Neutrophil (primary cell): ENCODE measurements around the gene PRRT1B.

Source experiments
- H3K27ac ChIP-seq: fragments of 200-600 bp; sonication (generic); 2 replicates; pipeline ENCODE4 v1.5.1; 2016; ENCODE audit warnings: mild to moderate bottlenecking, moderate library complexity
- H3K27me3 ChIP-seq: fragments of 200-600 bp; sonication (generic); 2 replicates; pipeline ENCODE4 v1.6.0; 2016; ENCODE audit warnings: mild to moderate bottlenecking
- H3K36me3 ChIP-seq: fragments of 200-600 bp; sonication (generic); 2 replicates; pipeline ENCODE4 v1.5.1; 2017
- H3K4me1 ChIP-seq, 2 experiments: fragments of 200-600 bp in 1 of 2; sonication (generic) in 1 of 2; 1 replicate in 1 of 2; 2 replicates in 1 of 2; pipeline versions ENCODE4 v1.5.1 to v1.6.1; 2013 to 2016; ENCODE audit warnings: low read depth in 1 of 2, low read length in 1 of 2, mild to moderate bottlenecking in 1 of 2, moderate library complexity in 1 of 2; ENCODE audit not compliant: control insufficient read depth in 1 of 2, insufficient read depth in 1 of 2
- H3K4me3 ChIP-seq, 2 experiments: fragments of 200-600 bp in 1 of 2; sonication (generic) in 1 of 2; 1 replicate in 1 of 2; 2 replicates in 1 of 2; pipeline ENCODE4 v1.5.1; 2013 to 2016; ENCODE audit warnings: low read depth in 1 of 2, low read length in 1 of 2, mild to moderate bottlenecking in 1 of 2, moderate library complexity in 1 of 2
- H3K9me3 ChIP-seq: fragments of 200-600 bp; sonication (generic); 2 replicates; pipeline ENCODE4 v1.5.1; 2016
- TF ChIP-seq, protein P1 (sequence below): fragments of 200-600 bp; sonication (generic); IDR thresholded peaks from 2 replicates; pipeline ENCODE4 v1.5.1; 2016; ENCODE audit warnings: antibody characterized with exemption

Gene PRRT1B

DNA sequence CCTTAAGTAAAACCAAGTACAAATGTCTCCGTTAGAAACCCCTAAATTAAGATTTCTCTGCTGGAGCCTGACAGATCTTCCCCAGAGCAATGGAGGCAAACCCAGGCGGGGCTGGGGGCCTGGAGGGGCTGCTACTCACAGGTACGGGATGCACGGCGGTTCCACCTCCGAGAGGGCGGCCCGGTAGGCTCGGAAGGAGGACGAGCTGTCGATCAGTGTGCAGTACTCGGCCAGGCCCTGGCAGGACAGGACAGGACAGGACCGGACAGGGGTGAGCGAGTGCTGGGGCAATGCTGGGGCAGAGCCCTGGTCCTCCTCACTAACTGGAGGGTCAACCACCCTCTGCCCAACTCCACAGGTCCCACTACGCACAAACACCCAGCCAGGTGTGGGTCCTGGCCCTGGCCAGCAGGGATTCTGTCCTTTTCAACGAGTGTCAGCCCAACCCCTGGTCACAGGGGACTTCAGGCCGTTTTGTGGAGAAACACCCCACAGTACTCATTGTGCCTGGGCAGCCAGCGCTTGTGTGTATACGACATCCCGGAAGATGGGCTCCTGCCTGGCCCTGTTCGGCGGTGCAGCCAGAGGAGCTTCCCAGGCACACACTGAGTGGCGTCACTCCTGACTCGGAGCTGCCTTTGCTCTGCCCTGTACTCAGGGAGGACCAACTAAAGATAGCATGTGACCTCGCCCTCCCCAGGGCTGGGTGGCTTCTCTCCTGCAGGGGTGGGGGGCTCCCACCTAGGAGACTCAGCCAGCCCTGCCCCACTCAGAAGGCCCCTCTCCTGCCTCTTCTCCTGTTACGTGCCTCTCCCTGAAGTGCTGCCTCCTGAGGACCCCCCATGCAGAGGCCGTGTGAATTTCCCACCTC lies 37.4 kb downstream of the PRRT1B start:
- Histone ChIP-seq H3K27me3 (no peaks in the 10 kb centered on the region), H3K36me3 (peaks cover 74% of the 10 kb centered on the region), H3K9me3 (no peaks in the 10 kb centered on the region), H3K4me1 (peaks cover 41 to 44% of the 10 kb centered on the region in 2 experiments), H3K4me3 (no peak overlapping the region), H3K27ac (peak overlapping the region; percentile 94)
- TF ChIP-seq, protein P1, sequence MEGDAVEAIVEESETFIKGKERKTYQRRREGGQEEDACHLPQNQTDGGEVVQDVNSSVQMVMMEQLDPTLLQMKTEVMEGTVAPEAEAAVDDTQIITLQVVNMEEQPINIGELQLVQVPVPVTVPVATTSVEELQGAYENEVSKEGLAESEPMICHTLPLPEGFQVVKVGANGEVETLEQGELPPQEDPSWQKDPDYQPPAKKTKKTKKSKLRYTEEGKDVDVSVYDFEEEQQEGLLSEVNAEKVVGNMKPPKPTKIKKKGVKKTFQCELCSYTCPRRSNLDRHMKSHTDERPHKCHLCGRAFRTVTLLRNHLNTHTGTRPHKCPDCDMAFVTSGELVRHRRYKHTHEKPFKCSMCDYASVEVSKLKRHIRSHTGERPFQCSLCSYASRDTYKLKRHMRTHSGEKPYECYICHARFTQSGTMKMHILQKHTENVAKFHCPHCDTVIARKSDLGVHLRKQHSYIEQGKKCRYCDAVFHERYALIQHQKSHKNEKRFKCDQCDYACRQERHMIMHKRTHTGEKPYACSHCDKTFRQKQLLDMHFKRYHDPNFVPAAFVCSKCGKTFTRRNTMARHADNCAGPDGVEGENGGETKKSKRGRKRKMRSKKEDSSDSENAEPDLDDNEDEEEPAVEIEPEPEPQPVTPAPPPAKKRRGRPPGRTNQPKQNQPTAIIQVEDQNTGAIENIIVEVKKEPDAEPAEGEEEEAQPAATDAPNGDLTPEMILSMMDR: no peak

DNA sequence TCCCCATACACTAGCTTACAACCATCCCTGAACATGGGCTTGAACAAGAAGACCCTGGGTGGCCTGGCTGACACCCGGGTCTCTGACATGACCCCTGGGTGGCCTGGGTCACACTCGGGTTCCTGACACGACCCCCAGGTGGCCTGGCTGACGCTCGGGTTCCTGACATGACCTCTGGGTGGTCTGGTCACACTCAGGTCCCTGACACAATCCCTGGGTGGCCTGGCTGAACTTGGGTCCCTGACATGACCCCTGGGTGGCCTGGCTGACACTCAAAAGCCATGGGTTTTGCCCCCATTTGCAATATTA lies 38.0 kb downstream of the PRRT1B start:
- Histone ChIP-seq H3K4me3 (no peak overlapping the region), H3K9me3 (no peaks in the 10 kb centered on the region), H3K27me3 (no peaks in the 10 kb centered on the region), H3K4me1 (peaks cover 41 to 42% of the 10 kb centered on the region in 2 experiments), H3K36me3 (peaks cover 74% of the 10 kb centered on the region), H3K27ac (peak overlapping the region; percentile 94)
- TF ChIP-seq, protein P1: no peak

DNA sequence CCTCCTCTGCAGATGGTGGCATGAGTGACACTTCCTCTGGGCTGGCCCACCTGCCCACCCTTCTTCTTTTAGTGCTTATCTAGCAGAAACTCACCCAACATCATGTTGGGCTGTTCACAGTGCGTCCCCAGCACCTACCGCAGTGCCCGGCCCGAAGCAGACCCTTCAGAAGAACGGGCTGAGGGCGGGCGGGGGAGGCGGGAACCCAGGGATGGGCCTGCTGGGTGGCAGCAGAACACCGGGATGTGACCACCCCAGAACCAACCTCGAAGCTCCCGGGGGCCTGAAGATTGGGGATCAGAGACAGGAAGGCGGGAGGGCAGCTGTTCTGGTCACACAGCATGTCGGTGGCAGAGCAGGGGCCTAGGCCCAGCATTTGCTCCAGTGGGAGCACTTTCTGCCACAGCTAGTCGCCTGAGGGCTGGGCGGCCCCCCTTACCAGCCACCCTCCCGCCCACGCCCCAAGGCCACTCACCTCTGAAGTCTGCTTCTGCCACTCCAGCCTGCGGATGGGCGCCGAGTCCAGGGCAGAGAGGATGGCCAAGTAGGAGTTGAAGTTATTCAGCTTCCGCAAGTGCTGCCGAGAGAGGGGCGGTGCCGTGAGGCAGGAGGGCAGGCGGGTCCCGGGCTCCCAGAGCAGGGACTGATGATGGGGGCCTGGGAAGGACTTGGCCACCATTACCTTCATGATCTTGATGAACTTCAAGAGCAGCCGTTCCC lies 38.7 kb downstream of the PRRT1B start:
- H3K27ac ChIP-seq: peak overlapping the region; percentile 94
- peaks cover 74% of the 10 kb centered on the region for H3K36me3 ChIP-seq
- H3K4me3 ChIP-seq: peak overlapping the region in 1 of 2 experiments; percentile 0
- H3K9me3 ChIP-seq: no peaks in the 10 kb centered on the region
- H3K4me1 ChIP-seq: peaks cover 35% of the 10 kb centered on the region in 2 experiments
- TF ChIP-seq, protein P1: no peak
- no peaks in the 10 kb centered on the region for H3K27me3 ChIP-seq

DNA sequence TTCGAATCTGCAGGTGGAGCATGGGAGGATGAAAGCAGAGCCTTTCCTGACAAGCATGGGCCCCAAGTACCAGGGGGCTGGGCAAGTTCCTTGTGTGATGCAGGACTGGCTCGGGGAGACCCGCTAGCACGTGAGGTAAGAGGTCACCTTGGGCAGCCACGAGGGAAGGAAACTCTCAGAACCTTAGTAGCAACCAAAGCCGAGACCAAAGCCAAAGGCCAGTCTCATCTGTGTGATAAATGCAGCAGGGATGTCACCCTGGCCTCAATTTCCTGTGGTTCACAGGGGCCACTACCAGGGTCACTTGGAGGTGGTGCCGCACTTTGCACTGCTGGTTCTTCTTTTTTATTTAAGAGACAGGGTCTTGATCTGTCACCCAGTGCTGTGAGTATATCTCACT lies 39.5 kb downstream of the PRRT1B start:
- Histone ChIP-seq H3K4me3 (peak overlapping the region; percentile 42 to 44), H3K9me3 (no peaks in the 10 kb centered on the region), H3K27me3 (no peaks in the 10 kb centered on the region), H3K27ac (peak overlapping the region; percentile 94), H3K36me3 (peaks cover 74% of the 10 kb centered on the region), H3K4me1 (peaks cover 29 to 30% of the 10 kb centered on the region in 2 experiments)
- TF ChIP-seq, protein P1: no peak

DNA sequence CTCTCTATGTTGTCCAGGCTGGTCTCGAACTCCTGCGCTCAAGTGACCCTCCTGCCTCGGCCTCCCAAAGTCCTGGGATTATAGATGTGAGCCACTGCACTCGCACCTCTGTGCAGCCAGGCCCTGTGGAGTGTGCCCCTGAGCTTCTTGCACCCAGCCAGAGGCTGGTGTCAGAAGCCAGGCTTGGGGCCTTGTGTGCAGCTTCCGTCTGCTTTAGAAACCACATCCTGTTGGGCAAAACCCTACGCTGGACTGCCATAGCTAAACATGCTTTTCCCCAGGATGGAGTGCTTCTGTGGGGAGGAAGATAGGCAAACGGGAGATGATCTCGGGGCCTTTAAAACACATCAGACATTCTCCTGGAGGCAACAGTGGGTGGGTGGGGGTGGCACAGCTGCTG lies 40.1 kb downstream of the PRRT1B start:
- H3K36me3 ChIP-seq: peaks cover 73% of the 10 kb centered on the region
- H3K4me3 ChIP-seq: peak overlapping the region; percentile 42 to 44
- no peaks in the 10 kb centered on the region for H3K27me3 ChIP-seq
- no peaks in the 10 kb centered on the region for H3K9me3 ChIP-seq
- H3K27ac ChIP-seq: peak overlapping the region; percentile 94
- TF ChIP-seq, protein P1: no peak
- H3K4me1 ChIP-seq: peaks cover 32 to 34% of the 10 kb centered on the region in 2 experiments
